Liver (tissue), 9 donors: Measurements from ENCODE around the gene WNT10A. TPM values are rescaled to one million over a fixed set of nuclear protein-coding genes. Genes with fewer than 3 reads are reported as not detected.

Source experiments
- DNase-seq: peaks from one replicate; pipeline ENCODE4 v3.0.0-alpha.2; 2017; ENCODE audit warnings: low spot score
- H3K27ac ChIP-seq, 2 donors: one replicate each; pipeline ENCODE4 v1.7.0; 2013; ENCODE audit warnings: inconsistent platforms in 2 of 2, low read length in 2 of 2, control low read depth in 1 of 2, low read depth in 1 of 2, mild to moderate bottlenecking in 1 of 2
- H3K27me3 ChIP-seq, 4 donors: one replicate each; pipeline versions ENCODE4 v1.6.1 to v1.7.0; 2013; ENCODE audit warnings: low read length in 3 of 4, inconsistent platforms in 1 of 4, mild to moderate bottlenecking in 1 of 4, moderate library complexity in 1 of 4; ENCODE audit not compliant: control insufficient read depth in 4 of 4, insufficient read depth in 4 of 4
- H3K36me3 ChIP-seq, 4 donors: one replicate each; pipeline versions ENCODE4 v1.6.1 to v1.7.0; 2013; ENCODE audit warnings: low read length in 3 of 4, mild to moderate bottlenecking in 3 of 4, low read depth in 1 of 4, moderate library complexity in 1 of 4; ENCODE audit not compliant: control insufficient read depth in 4 of 4, insufficient read depth in 3 of 4
- H3K4me1 ChIP-seq, 4 donors: one replicate each; pipeline versions ENCODE4 v1.6.1 to v1.7.0; 2013; ENCODE audit warnings: low read length in 3 of 4, mild to moderate bottlenecking in 3 of 4, moderate library complexity in 1 of 4; ENCODE audit not compliant: control insufficient read depth in 4 of 4, insufficient read depth in 4 of 4
- H3K4me3 ChIP-seq, 3 donors: one replicate each; pipeline versions ENCODE4 v1.6.1 to v1.7.0; 2013; ENCODE audit warnings: low read length in 3 of 3, control low read depth in 1 of 3, low read depth in 1 of 3, mild to moderate bottlenecking in 1 of 3
- H3K9ac ChIP-seq, 2 donors: one replicate each; pipeline ENCODE4 v1.7.0; 2013; ENCODE audit warnings: low read length in 2 of 2, mild to moderate bottlenecking in 2 of 2, moderate library complexity in 2 of 2, control low read depth in 1 of 2, low read depth in 1 of 2
- H3K9me3 ChIP-seq, 4 donors: one replicate each; pipeline versions ENCODE4 v1.6.1 to v1.7.0; 2013; ENCODE audit warnings: low read length in 3 of 4; ENCODE audit not compliant: control insufficient read depth in 4 of 4
- ATF3 ChIP-seq: IDR thresholded peaks from 2 replicates; pipeline ENCODE4 v1.6.1; 2016; ENCODE audit warnings: antibody characterized with exemption
- CTCF ChIP-seq: fragments of 150-350 bp; IDR thresholded peaks from 2 replicates; pipeline ENCODE4 v1.5.1; 2017; ENCODE audit warnings: improper control_type of control experiment, low read depth, low read length; ENCODE audit not compliant: missing input control
- EGR1 ChIP-seq, 2 donors: IDR thresholded peaks; 2 replicates each; pipeline ENCODE4 v1.6.1; 2016 to 2018; ENCODE audit warnings: antibody characterized with exemption in 2 of 2, low read depth in 2 of 2
- FOXA1 ChIP-seq: IDR thresholded peaks from 2 replicates; pipeline ENCODE4 v1.6.1; 2016; ENCODE audit warnings: antibody characterized with exemption
- FOXA2 ChIP-seq: IDR thresholded peaks from 2 replicates; pipeline ENCODE4 v1.6.1; 2016; ENCODE audit warnings: antibody characterized with exemption
- GABPA ChIP-seq, 2 donors: IDR thresholded peaks in 1 of 2; conservative IDR thresholded peaks in 1 of 2; 2 replicates each; pipeline ENCODE4 v1.6.1; 2016; ENCODE audit warnings: antibody characterized with exemption in 2 of 2, mild to moderate bottlenecking in 1 of 2, moderate library complexity in 1 of 2
- HNF4A ChIP-seq, 2 donors: conservative IDR thresholded peaks; 2 replicates each; pipeline ENCODE4 v1.6.1; 2016; ENCODE audit warnings: antibody characterized with exemption in 2 of 2, mild to moderate bottlenecking in 2 of 2
- HNF4G ChIP-seq: IDR thresholded peaks from 2 replicates; pipeline ENCODE4 v1.6.1; 2016; ENCODE audit warnings: antibody characterized with exemption
- JUND ChIP-seq, 2 donors: IDR thresholded peaks; 2 replicates each; pipeline ENCODE4 v1.6.1; 2016; ENCODE audit warnings: antibody characterized with exemption in 2 of 2
- NR2F2 ChIP-seq: IDR thresholded peaks from 2 replicates; pipeline ENCODE4 v1.6.1; 2016; ENCODE audit warnings: antibody characterized with exemption
- RAD21 ChIP-seq, 2 donors: IDR thresholded peaks; 2 replicates each; pipeline ENCODE4 v1.6.1; 2016; ENCODE audit warnings: antibody characterized with exemption in 2 of 2, mild to moderate bottlenecking in 2 of 2
- RXRA ChIP-seq, 2 donors: IDR thresholded peaks; 2 replicates each; pipeline ENCODE4 v1.6.1; 2017 to 2018; ENCODE audit warnings: antibody characterized with exemption in 2 of 2, mild to moderate bottlenecking in 1 of 2
- SP1 ChIP-seq: IDR thresholded peaks from 2 replicates; pipeline ENCODE4 v1.6.1; 2018; ENCODE audit warnings: antibody characterized with exemption, mild to moderate bottlenecking
- TAF1 ChIP-seq: conservative IDR thresholded peaks from 2 replicates; pipeline ENCODE4 v1.6.1; 2016; ENCODE audit warnings: antibody characterized with exemption, mild to moderate bottlenecking
- YY1 ChIP-seq: IDR thresholded peaks from 2 replicates; pipeline ENCODE4 v1.6.1; 2016; ENCODE audit warnings: antibody characterized with exemption, mild to moderate bottlenecking
- WGBS: extraction: QIAGEN DNeasy Blood & Tissue Kit; methylation state at CpG from one replicate; pipeline ENCODE4 v1.1.7; 2013; 5-methylcytosine and 5-hydroxymethylcytosine counted together
- polyA plus RNA-seq, 2 donors: library from polyadenylated mRNA; stranded (reverse) in 1 of 2; unstranded in 1 of 2; fragments of 200-250 nt in 1 of 2; fragments of >200 nt in 1 of 2; fragmentation: Nextera tagmentation in 1 of 2; extraction: Ambion mirVana in 1 of 2; gene quantifications; one replicate each; pipeline versions ENCODE4 v1.2.1 to v1.2.3, GENCODE V29; 2013 to 2015
- total RNA-seq, 2 donors: library from RNA; depleted of rRNA; stranded (reverse); fragments of >200 nt; gene quantifications; one replicate each; pipeline ENCODE4 v1.2.3, GENCODE V29; 2014
- TF ChIP-seq, protein P1 (sequence below): IDR thresholded peaks from 2 replicates; pipeline ENCODE4 v1.6.1; 2016; ENCODE audit warnings: antibody characterized with exemption
- TF ChIP-seq, protein P2 (sequence below): IDR thresholded peaks from 2 replicates; pipeline ENCODE4 v1.6.1; 2016; ENCODE audit warnings: antibody characterized with exemption
- TF ChIP-seq, protein P3 (sequence below): IDR thresholded peaks from 2 replicates; pipeline ENCODE4 v1.6.1; 2016; ENCODE audit warnings: antibody characterized with exemption, mild to moderate bottlenecking
- donor health status: healthy.
- donor health status: healthy.
- donor health status: healthy.
- donor health status: healthy.
- donor health status: healthy.

WNT10A gene
- total and polyA plus RNA-seq, 4 donors = 0.01 to 0.08 (median 0.05) TPM; not detected in 1

DNA sequence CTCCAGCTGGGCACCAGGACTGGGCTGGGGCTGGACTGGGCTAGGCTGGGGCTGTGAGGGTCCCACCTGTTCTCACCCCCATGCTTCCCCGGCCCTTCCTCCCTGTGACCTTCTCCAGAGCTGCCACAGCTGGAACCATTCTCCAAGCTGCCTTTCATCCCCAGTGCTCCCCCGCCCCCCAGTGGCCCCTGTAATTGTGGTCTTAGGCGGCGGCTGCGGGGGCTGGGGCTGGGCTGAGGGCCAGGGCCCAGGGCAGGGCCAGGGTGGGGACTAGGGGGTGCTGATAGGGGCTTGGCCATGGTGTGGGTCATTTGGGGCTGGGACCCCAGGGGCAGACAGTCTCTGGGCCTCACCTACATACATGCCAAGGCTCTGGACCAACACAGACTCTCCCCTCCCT is 2.8 kb upstream of the WNT10A start:
- DNase-seq = no peak
- no peak overlapping the region for H3K9ac ChIP-seq
- 45% methylated on average over 5 of the region's 5 CpGs for WGBS
- peaks cover 4 to 17% (median 8%) of the 10 kb centered on the region in 4 donors for H3K4me1 ChIP-seq
- no peak overlapping the region for H3K4me3 ChIP-seq
- no peaks in the 10 kb centered on the region for H3K9me3 ChIP-seq
- no peaks in the 10 kb centered on the region for H3K36me3 ChIP-seq
- peaks cover 12 to 39% (median 16%) of the 10 kb centered on the region in 4 donors for H3K27me3 ChIP-seq
- TF ChIP-seq TAF1 = no peak
- TF ChIP-seq HNF4G = no peak
- no peak for TF ChIP-seq FOXA2
- TF ChIP-seq CTCF = no peak
- TF ChIP-seq, protein P1, sequence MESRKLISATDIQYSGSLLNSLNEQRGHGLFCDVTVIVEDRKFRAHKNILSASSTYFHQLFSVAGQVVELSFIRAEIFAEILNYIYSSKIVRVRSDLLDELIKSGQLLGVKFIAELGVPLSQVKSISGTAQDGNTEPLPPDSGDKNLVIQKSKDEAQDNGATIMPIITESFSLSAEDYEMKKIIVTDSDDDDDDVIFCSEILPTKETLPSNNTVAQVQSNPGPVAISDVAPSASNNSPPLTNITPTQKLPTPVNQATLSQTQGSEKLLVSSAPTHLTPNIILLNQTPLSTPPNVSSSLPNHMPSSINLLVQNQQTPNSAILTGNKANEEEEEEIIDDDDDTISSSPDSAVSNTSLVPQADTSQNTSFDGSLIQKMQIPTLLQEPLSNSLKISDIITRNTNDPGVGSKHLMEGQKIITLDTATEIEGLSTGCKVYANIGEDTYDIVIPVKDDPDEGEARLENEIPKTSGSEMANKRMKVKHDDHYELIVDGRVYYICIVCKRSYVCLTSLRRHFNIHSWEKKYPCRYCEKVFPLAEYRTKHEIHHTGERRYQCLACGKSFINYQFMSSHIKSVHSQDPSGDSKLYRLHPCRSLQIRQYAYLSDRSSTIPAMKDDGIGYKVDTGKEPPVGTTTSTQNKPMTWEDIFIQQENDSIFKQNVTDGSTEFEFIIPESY = no peak
- TF ChIP-seq SP1 = no peak
- TF ChIP-seq, protein P2, sequence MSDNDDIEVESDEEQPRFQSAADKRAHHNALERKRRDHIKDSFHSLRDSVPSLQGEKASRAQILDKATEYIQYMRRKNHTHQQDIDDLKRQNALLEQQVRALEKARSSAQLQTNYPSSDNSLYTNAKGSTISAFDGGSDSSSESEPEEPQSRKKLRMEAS = no peak
- no peak for TF ChIP-seq RAD21 (IDR thresholded peaks at IDR 0.05)
- TF ChIP-seq RXRA (IDR thresholded peaks at IDR 0.05) = no peak
- no peak for TF ChIP-seq JUND (IDR thresholded peaks at IDR 0.05)
- TF ChIP-seq, protein P3, sequence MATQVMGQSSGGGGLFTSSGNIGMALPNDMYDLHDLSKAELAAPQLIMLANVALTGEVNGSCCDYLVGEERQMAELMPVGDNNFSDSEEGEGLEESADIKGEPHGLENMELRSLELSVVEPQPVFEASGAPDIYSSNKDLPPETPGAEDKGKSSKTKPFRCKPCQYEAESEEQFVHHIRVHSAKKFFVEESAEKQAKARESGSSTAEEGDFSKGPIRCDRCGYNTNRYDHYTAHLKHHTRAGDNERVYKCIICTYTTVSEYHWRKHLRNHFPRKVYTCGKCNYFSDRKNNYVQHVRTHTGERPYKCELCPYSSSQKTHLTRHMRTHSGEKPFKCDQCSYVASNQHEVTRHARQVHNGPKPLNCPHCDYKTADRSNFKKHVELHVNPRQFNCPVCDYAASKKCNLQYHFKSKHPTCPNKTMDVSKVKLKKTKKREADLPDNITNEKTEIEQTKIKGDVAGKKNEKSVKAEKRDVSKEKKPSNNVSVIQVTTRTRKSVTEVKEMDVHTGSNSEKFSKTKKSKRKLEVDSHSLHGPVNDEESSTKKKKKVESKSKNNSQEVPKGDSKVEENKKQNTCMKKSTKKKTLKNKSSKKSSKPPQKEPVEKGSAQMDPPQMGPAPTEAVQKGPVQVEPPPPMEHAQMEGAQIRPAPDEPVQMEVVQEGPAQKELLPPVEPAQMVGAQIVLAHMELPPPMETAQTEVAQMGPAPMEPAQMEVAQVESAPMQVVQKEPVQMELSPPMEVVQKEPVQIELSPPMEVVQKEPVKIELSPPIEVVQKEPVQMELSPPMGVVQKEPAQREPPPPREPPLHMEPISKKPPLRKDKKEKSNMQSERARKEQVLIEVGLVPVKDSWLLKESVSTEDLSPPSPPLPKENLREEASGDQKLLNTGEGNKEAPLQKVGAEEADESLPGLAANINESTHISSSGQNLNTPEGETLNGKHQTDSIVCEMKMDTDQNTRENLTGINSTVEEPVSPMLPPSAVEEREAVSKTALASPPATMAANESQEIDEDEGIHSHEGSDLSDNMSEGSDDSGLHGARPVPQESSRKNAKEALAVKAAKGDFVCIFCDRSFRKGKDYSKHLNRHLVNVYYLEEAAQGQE = no peak
- no peak for TF ChIP-seq FOXA1
- TF ChIP-seq YY1 = no peak
- TF ChIP-seq NR2F2 = no peak
- TF ChIP-seq GABPA (IDR thresholded peaks at IDR 0.05 in 1 of 2, conservative IDR thresholded peaks at IDR 0.05 in 1 of 2) = no peak
- TF ChIP-seq HNF4A (conservative IDR thresholded peaks at IDR 0.05) = no peak
- TF ChIP-seq ATF3 = no peak
- no peak for TF ChIP-seq EGR1 (IDR thresholded peaks at IDR 0.05; ENCODE audit: low read depth in 2 of 2)
- H3K27ac ChIP-seq = no peak overlapping the region
